Articular chondrocyte of knee joint (primary cell): ENCODE results near the gene MAGEB2. TPM values are rescaled to one million over a fixed set of nuclear protein-coding genes. Genes with fewer than 3 reads are reported as not detected.

Source experiments
- total RNA-seq: library from RNA; depleted of rRNA; stranded (reverse); fragments of >200 nt; gene quantifications from 2 replicates; pipeline ENCODE4 v1.2.3, GENCODE V29; 2012

The MAGEB2 gene
- not detected in 2 replicates for total RNA-seq

GRCh38 chrX:30215357-30215843 is at the start of gene MAGEB2:
Gene MAGEB2, plus strand, starts transcription at chrX:30215563. Its CDS starts 3,018 bp downstream, at chrX:30218581.

GRCh38 chrX:30230395-30230794 is 15.0 kb downstream of the MAGEB2 start, which contains the start of gene MAGEB3:
Gene MAGEB3, plus strand, starts transcription at chrX:30230657. Its CDS starts 5,268 bp downstream, at chrX:30235925.

GRCh38 chrX:30241724-30242415 is 26.5 kb downstream of the MAGEB2 start, which contains the start of gene MAGEB4:
Gene MAGEB4, plus strand, starts transcription at chrX:30242000. Its CDS starts 136 bp downstream, at chrX:30242136.

GRCh38 chrX:30246769-30247489 is 31.6 kb downstream of the MAGEB2 start, which contains the start of gene MAGEB1:
Gene MAGEB1, plus strand, starts transcription at chrX:30247146. Its CDS starts 3,348 bp downstream, at chrX:30250494.

Other genes starting within 250 kb of the MAGEB2 start
- not detected in 2 replicates for gene MAGEB3, start 15.1 kb downstream of the MAGEB2 start, total RNA-seq
- gene MAGEB4, start 26.4 kb downstream of the MAGEB2 start, total RNA-seq, result not detected in 2 replicates
- not detected in 2 replicates for gene MAGEB1, start 31.6 kb downstream of the MAGEB2 start, total RNA-seq
- gene NR0B1, start 93.8 kb downstream of the MAGEB2 start, total RNA-seq, result not detected in 2 replicates